K562 (cell line): Measurements from ENCODE around the gene PTPRT.

ENCODE experiments used
- EZH2 ChIP-seq: IDR thresholded peaks from 2 replicates; pipeline ENCODE4 v1.6.1; 2012; ENCODE audit warnings: low read depth, mild to moderate bottlenecking, inconsistent platforms, low read length, borderline replicate concordance
- GABPB2 ChIP-seq: fragments of 250-450 bp; sonication (Bioruptor Pico); conservative IDR thresholded peaks from 2 replicates; pipeline ENCODE4 v1.5.1; 2021; ENCODE audit warnings: mild to moderate bottlenecking
- RCOR1 ChIP-seq, 2 experiments: IDR thresholded peaks; 2 replicates each; pipeline ENCODE4 v1.6.1; 2012; ENCODE audit warnings: low read depth in 2 of 2, low read length in 2 of 2, borderline replicate concordance in 1 of 2, improper control_type of control experiment in 1 of 2
- RFX5 ChIP-seq: IDR thresholded peaks from 2 replicates; pipeline ENCODE4 v1.6.1; 2011; ENCODE audit warnings: low read depth, mild to moderate bottlenecking, improper control_type of control experiment, low read length
- TARDBP ChIP-seq: fragments of 450-650 bp; IDR thresholded peaks from 2 replicates; pipeline ENCODE4 v1.6.1; 2016

- TF ChIP-seq RCOR1 (IDR thresholded peaks at IDR 0.05; ENCODE audit: borderline replicate concordance in 1 of 2, low read depth in 2 of 2, low read length in 2 of 2) (no peak), RFX5 (no peak), EZH2 (no peak), GABPB2 (CRISPR knock-in tag) (no peak), TARDBP (no peak)
Measured at GRCh38 chr20:42472198-42472597, 717.5 kb downstream of the PTPRT start.
